ENCODE data around the gene GHITM.
A peak's percentile ranks its signal among the peaks of the same experiment; 100 is the strongest.
"Not testable (repeated sequence)": the region's sequence is repeated elsewhere in the genome, so short reads cannot be mapped to it uniquely, and the experiment has no call there.

Gene GHITM

GRCh38 chr10:84148006-84148597 is 8.8 kb downstream of the GHITM start:
- peak in 1 of 2 experiments; percentile 26 for DNase-seq

- DNase-seq: no peak
Observed at GRCh38 chr10:84149854-84150253, 10.5 kb downstream of the GHITM start.

GRCh38 chr10:84152769-84153168 is 13.5 kb downstream of the GHITM start:
- no peak for DNase-seq

GRCh38 chr10:84155521-84155920 is 16.2 kb downstream of the GHITM start:
- DNase-seq: no peak

- no peak for DNase-seq
Observed at GRCh38 chr10:84156009-84156408, 16.7 kb downstream of the GHITM start.

- no peak for DNase-seq
Observed at GRCh38 chr10:84156768-84157167, 17.5 kb downstream of the GHITM start.

GRCh38 chr10:84158061-84158460 is 18.8 kb downstream of the GHITM start:
- DNase-seq: no peak

- no peak for DNase-seq
Observed at GRCh38 chr10:84158550-84158949, 19.2 kb downstream of the GHITM start.

GRCh38 chr10:84159076-84159685 is 19.9 kb downstream of the GHITM start:
- no peak for DNase-seq

- DNase-seq: no peak
Observed at GRCh38 chr10:84160663-84161362, 21.5 kb downstream of the GHITM start.

GRCh38 chr10:84163996-84164395 is 24.7 kb downstream of the GHITM start:
- DNase-seq: no peak

GRCh38 chr10:84164442-84164841 is 25.1 kb downstream of the GHITM start:
- no peak for DNase-seq

GRCh38 chr10:84166620-84167288 is 27.4 kb downstream of the GHITM start:
- DNase-seq: no peak

GRCh38 chr10:84167289-84167653 is 28.0 kb downstream of the GHITM start:
- DNase-seq: not testable (repeated sequence)

- not testable (repeated sequence) for DNase-seq
Observed at GRCh38 chr10:84168382-84168781, 29.1 kb downstream of the GHITM start.

GRCh38 chr10:84171237-84171636 is 31.9 kb downstream of the GHITM start:
- not testable (repeated sequence) for DNase-seq

GRCh38 chr10:84171700-84172466 is 32.6 kb downstream of the GHITM start:
- DNase-seq: not testable (repeated sequence)

- no peak for DNase-seq
Observed at GRCh38 chr10:84172467-84173356, 33.4 kb downstream of the GHITM start.

- no peak for DNase-seq
Observed at GRCh38 chr10:84173501-84173929, 34.2 kb downstream of the GHITM start, which contains the start of gene GPR15LG. GPR15LG (plus strand) TSS chr10:84173801; CDS start chr10:84173852, 51 bp downstream.

GRCh38 chr10:84175436-84175835 is 36.1 kb downstream of the GHITM start:
- no peak for DNase-seq

GRCh38 chr10:84176351-84176750 is 37.0 kb downstream of the GHITM start:
- DNase-seq: no peak
